ENCODE results near the gene KRT16.

DNA sequence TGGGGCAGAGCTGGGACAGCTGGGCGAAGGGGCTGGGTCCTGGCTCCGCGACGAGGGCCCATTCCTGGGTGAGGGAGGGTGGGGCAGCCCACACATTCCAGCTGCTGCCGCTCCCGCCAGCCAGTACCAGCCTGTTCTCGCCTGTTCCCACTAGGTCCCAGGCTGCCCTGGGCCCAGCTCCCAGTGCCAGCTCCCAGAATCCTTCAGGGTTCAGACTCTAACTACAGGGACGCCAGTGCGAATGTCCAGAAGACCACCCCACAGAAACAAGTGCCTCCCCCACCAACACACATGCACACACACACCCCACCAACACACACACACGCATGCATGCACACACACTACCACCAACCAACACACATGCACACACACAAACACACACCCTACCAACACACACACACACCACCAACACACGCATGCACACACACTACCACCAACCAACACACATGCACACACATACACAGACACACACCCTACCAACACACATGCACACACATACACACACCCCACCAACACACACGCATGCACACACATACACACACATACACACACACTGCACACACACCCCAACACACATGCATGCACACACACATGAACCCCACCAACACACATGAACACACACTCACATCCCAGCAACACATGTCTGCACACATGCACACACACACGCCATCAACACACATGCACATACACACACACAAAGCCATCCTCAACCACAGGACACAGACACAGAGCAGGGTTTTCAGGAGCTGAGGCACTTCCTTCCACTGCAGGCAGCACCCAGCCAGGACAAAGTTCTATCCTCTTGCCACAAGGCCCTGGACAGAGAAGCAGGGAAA is 39.3 kb upstream of the KRT16 start:
- TF ChIP-seq POLR2A (IDR thresholded peaks at IDR 0.05; ENCODE audit: low read length) (no peak), GATA1 (IDR thresholded peaks at IDR 0.05; ENCODE audit: low read depth, low read length) (no peak)

Measured in erythroblast (primary cell).